GM21526 (cell line): ENCODE measurements around the gene MED23.
"Not testable (repeated sequence)": the region's sequence is repeated elsewhere in the genome, so short reads cannot be mapped to it uniquely, and the experiment has no call there.

Experiments
- ATAC-seq: cut with Tn5 transposase; IDR thresholded peaks from one replicate; pipeline ENCODE4 v1.9.1; 2021; ENCODE audit warnings: moderate library complexity; ENCODE audit not compliant: unreplicated experiment, low FRiP score

Gene MED23

GRCh38 chr6:131587909-131588308 lies 40.1 kb downstream of the MED23 start:
- no peak for ATAC-seq

- ATAC-seq: no peak
These were observed 41.5 kb downstream of the MED23 start for GRCh38 chr6:131586543-131586942.

- no peak for ATAC-seq
These were observed 46.5 kb downstream of the MED23 start for GRCh38 chr6:131581523-131581922.

- no peak for ATAC-seq
These were observed 52.1 kb downstream of the MED23 start for GRCh38 chr6:131575834-131576478.

GRCh38 chr6:131574686-131575085 lies 53.4 kb downstream of the MED23 start:
- no peak for ATAC-seq

GRCh38 chr6:131574133-131574532 lies 53.9 kb downstream of the MED23 start:
- ATAC-seq: no peak

GRCh38 chr6:131572686-131573415 lies 55.2 kb downstream of the MED23 start, which contains the start of gene ARG1:
Gene ARG1 (plus strand): TSS chr6:131573226. CDS start chr6:131573283, 57 bp downstream.
- ATAC-seq: no peak

GRCh38 chr6:131568726-131569125 lies 59.3 kb downstream of the MED23 start:
- ATAC-seq: no peak

- no peak for ATAC-seq
These were observed 63.0 kb downstream of the MED23 start for GRCh38 chr6:131565056-131565455.

- no peak for ATAC-seq
These were observed 65.9 kb downstream of the MED23 start for GRCh38 chr6:131561925-131562707.

- no peak for ATAC-seq
These were observed 69.1 kb downstream of the MED23 start for GRCh38 chr6:131558922-131559321.

- ATAC-seq: no peak
These were observed 72.0 kb downstream of the MED23 start for GRCh38 chr6:131555992-131556391.

- no peak for ATAC-seq
These were observed 75.5 kb downstream of the MED23 start for GRCh38 chr6:131552572-131552971.

GRCh38 chr6:131551902-131552301 lies 76.1 kb downstream of the MED23 start:
- ATAC-seq: no peak

GRCh38 chr6:131549811-131550210 lies 78.2 kb downstream of the MED23 start:
- no peak for ATAC-seq

GRCh38 chr6:131548441-131548840 lies 79.6 kb downstream of the MED23 start:
- ATAC-seq: no peak

- ATAC-seq: no peak
These were observed 80.6 kb downstream of the MED23 start for GRCh38 chr6:131547488-131547887.

GRCh38 chr6:131545317-131545716 lies 82.7 kb downstream of the MED23 start:
- ATAC-seq: no peak

- ATAC-seq: not testable (repeated sequence)
These were observed 89.4 kb downstream of the MED23 start for GRCh38 chr6:131538615-131539014.

GRCh38 chr6:131532580-131533039 lies 95.4 kb downstream of the MED23 start:
- no peak for ATAC-seq

- not testable (repeated sequence) for ATAC-seq
These were observed 96.4 kb downstream of the MED23 start for GRCh38 chr6:131531681-131532080.
